ENCODE results near the gene ZNF618.

ZNF618 gene

DNA sequence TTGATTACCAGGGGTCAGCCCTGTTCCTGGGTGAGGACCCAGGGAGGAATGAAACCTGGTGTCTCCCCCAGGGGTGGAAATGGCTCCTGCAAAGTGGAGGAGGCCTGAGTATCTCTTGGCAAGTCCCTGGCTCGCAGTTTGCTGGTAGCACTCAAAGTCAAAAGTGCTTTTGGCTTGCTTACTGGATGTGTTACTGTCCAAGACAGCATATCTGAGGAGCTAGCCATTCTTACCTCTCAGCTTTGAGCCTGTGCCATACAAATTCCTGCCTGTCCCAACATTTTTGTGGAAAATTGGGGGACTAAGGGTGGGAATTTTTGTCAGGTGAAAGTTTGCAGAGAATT, 9.9 kb downstream of the ZNF618 start:
- DNase-seq, result no peak

DNA sequence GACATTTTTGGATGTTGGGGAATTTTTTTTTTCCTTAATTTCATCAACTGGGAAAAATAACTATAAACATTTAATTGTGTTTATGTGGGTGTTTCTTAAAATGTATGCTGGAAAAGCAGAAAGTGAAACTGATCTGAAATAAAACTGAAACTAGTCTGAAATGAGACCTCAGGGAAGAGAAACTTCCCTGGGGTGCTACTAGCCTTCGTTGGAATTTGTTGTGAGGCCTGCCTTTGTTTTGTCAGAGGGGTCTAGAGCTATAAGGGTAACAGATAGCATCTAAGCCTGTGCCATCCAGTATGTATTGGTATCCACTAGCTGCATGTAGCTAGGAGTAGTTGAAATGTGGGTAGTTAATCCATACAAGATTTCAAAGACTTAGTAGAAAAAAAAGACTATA, 10.4 kb downstream of the ZNF618 start:
- DNase-seq, result no peak

DNA sequence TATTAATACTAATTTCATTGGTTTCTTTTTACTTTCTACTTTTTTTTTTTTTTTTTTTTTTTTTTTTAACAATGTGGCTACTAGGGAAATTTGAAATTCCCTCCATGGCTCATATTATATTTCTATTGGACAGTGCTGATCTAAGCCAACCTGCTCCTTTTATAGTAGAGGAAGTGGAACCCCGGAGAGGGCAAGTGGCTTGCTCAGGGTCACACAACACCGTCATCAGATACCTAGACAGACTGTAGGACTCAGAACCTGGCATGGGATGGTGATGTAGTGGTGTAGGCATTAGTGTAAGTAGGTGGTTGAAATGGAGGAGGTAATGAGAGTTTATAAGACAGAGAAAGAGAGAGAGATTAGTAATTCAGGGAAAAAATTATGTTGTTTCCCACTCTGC, 10.8 kb downstream of the ZNF618 start:
- DNase-seq, result no peak

DNA sequence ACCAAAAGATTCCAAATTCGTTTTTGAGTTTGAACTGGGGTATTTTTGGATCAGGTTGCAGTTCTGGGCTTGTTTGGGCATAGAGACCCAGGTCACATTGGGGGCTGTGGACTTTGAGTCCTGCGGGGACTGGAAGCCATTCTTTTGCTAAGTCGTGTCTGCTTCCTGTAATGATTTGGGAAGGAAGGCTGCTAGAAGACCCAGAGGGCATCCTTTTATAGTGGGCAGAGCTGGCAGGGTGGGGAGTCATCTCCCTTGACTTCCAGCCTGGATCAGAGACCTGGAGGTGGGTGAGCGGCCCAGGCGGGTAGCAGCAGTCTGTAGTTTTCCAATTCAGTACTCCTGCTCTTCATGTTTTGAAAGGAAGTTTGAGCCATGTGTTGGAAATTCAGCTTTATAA, 11.3 kb downstream of the ZNF618 start:
- DNase-seq, result no peak

DNA sequence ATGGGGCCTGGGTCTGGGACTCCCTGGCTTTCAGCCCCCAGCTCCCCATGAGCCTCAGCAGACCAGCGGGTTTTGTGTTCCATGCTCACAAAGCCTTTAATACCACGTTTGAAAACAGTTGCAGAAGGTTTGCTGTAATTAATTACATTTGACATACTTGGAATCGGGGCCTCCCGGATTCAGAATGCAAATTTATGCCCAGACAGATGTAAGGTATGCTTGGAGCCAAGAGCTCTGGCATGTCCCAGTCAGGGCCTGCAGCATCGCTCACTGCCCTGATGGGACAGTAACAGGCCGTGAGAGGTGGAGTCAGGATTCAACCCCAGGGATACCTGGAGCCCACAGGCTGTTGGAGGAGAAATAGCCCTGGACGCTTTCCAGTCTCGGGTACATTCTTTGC, 12.2 kb downstream of the ZNF618 start:
- no peak for DNase-seq

DNA sequence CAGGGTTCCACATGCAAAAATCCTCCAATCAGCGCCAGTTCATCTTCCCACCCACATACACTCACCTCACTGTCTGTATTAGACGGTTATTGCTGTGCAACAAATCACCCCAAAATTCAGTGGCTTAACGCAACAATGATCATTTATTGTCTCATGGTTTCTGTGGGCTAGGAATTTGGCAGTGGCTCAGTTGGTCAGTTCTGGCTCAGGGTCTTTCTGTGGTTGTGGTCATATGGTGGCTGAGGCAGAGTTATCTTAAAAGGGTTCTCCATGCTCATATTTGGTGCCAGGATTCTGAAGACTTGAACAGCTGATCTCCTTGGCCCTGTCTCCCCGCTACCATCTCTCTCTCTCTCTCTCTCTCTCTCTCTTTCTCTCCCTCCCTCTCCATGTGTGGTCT, 12.9 kb downstream of the ZNF618 start:
- DNase-seq, result no peak

DNA sequence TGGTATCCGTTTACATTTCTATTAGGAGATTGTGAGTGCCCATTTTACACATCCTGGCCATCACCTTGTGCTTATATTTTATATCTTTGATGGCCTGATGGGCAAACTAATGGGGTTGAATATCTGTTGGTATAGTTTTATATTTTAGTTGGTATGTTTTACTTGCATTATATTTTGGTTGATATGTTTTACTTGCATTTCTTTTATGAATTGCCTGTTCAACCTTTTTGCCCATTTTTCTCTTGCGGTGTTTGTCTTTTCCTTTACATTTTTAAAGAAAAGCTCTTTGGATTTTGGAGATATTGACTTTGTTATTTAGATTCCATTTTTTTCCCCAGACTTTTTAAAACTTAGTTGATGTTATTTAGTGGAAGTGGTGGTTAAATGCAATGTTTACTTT, 14.6 kb downstream of the ZNF618 start:
- no peak for DNase-seq

DNA sequence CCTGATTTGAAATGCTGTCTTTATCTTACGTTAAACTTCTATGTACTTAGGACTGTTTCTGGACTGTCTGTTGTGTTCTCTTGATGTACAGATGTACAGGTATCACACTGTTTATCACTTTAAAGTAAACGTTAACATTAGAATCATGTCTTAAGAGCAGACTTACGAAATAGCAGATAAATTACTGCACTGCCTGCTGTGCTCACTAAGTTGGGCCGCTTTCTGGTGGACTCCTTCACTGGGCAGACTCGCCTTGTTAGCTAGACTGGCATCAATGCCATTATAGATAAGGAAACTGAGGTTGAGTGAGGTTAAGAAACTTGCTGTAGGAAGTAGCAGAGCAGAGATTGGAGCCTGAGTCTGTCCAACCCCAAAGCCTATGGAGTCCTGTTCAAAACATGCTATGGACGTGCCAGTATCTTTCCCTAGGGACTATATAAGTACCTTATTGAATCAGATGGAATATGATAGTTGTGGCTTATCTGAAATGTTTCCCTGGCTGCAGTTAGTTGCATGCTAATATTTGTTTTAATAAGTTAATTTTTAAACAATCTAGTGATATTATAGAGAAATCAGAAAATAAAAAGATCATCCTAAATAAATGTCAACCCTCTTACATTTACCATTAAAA, 16.9 kb downstream of the ZNF618 start:
- DNase-seq, result no peak

DNA sequence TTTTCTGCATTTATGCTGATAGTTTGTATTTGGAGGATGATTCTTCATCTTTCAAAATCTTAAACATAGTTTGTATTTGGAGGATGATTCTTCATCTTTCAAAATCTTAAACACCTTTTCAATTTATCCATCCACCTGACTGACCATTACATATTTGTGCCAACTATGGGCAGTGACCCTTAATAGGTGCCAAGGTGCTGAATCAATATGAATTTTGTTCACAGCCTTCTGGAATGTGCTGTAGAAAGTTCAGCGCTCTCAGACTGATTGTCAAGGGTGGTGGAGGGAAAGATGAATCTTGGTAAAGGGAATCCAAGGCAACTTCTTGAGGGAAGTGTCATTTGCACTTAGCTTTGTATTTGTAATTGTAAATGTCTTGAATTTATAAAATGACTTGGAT, 18.1 kb downstream of the ZNF618 start:
- DNase-seq, result no peak

DNA sequence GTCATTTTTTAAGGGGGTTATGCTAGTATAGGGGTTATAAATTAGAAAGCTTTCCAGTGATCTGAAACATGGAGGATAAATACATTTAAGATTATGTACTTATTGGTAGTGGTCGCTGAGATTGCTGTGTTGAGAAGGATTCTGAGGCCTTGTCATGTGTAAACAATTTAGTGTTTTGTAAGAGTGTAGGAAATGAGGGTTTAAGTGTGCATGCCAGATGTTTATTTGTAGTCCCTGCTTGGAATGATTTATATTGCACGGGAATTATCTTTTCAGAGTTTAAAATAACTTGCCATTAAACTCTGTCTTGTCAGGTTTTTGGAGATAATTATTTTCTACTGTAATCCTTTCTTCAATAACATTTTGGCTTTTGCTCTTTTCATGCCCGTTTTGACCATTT, 19.4 kb downstream of the ZNF618 start:
- DNase-seq, result no peak

DNA sequence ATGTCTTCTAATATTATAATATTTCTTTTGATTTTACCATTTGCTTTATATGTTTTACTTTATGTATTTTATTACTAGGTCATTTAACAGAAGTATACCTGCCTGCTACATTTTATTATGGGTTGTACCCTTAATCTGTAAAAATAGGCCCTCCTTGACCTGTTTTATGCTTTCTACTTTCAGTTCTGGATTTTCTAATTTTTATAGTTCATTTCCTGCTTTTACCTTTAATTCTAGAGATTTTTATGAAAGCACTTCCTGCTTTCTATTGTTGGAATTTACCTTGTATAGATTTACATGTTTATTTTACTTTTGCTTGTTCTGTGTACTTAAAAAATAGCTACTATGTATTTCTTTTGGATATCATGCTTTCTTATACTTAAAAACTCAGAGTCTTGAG, 20.6 kb downstream of the ZNF618 start:
- no peak for DNase-seq

DNA sequence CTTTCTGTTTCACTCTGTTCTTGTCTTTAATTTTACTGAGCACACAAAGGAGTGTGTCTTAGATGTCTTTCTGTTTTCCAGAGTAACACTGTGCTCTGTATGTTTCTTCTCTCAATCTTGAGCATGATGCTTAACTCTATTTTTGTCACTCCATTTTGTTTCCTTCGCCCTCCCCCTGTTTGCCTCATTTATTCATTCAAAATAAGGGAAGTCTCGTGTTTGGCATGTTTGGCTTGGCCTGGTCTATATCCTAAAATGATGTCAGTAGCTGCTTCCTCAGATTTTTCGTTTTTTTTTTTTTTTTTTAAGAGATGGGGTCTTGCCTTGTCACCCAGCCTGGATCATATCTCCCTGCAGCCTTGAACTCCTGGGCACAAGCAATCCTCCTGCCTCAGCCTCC, 22.0 kb downstream of the ZNF618 start:
- DNase-seq, result no peak

DNA sequence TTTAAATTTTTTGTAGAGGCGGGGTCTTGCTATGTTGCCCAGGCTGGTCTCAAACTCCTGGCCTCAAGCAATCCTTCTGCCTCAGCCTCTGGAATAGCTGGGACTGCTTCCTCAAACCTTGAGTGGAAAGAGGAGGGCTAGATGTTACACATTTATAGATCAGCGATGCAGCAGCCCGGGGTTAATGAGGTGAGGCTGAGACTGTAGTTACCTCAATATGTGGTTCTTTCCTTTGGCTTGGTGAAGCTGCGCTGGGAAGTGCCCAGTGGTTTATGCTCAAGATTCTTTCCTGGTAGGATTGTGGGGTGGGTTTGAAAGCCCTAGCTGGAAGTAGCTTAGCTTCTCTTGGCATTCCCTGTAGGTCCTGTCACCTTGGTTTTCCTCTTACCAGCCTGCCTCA, 22.5 kb downstream of the ZNF618 start:
- DNase-seq, result no peak

DNA sequence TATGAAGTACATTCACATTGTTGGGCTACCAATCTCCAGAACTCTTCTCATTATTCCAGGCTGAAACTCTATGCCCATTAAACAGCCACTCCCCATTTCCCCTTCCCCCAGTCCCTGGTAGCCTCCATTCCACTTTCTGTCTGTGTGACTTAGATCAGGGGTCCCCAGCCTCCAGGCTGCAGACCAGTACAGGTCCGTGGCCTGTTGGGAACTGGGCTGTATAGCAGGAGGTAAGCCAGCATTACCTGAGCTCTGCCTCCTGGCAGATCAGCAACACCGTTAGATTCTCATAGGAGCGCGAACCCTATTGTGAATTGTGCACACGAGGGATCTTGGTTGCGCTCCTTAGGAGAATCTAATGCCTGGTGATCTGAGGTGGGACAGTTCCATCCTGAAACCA, 23.1 kb downstream of the ZNF618 start:
- DNase-seq, result no peak

DNA sequence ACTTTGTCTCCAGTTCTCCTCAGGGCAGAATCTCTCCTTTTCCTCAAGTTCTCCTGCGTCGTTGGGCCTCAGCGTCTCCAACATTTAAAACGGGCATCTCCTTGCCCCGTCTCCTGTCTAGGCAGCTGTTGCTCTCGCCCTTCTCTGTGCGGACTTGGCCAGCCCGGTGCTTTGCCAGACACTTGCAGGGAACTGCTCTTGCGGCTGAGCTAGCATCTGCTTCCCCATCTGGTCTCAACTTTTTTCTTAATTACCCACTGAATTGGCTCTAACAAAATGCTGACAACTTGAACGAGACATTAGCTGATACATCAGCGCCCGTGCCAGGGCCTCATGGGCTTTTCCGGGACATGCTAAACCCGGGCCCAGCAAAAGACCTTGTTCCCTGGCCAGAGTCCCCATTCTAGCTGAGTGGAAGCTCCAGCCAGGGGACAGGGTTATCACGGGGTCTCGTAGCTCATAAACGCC, 25.1 kb downstream of the ZNF618 start:
- no peak for DNase-seq

DNA sequence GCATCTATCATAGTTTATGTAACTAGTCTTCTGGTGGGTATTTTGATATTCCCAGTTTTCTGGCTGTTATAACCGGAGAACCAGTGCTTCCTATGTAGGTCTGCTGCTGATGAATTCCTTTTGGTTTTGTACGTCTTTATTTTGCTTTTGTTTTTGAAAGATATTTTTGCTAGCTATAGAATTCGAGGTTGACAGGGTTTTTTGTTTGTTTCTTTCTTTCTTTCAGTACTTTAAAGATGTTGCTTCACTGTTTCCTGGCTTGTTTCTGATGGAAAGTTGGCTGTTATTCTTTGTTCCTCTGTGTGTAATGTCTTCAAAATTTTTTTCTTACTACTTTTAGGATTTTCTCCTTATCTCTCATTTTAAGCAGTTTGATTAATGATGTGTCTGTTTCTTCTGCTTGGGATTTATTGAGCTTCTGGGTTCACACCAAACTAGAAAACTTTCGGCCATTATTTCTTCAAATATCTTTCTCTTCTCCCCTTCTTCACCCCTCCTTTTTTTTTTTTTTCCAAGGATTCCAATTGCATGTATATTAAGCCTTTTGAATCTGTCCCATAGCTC, 27.5 kb downstream of the ZNF618 start:
- DNase-seq, result no peak

DNA sequence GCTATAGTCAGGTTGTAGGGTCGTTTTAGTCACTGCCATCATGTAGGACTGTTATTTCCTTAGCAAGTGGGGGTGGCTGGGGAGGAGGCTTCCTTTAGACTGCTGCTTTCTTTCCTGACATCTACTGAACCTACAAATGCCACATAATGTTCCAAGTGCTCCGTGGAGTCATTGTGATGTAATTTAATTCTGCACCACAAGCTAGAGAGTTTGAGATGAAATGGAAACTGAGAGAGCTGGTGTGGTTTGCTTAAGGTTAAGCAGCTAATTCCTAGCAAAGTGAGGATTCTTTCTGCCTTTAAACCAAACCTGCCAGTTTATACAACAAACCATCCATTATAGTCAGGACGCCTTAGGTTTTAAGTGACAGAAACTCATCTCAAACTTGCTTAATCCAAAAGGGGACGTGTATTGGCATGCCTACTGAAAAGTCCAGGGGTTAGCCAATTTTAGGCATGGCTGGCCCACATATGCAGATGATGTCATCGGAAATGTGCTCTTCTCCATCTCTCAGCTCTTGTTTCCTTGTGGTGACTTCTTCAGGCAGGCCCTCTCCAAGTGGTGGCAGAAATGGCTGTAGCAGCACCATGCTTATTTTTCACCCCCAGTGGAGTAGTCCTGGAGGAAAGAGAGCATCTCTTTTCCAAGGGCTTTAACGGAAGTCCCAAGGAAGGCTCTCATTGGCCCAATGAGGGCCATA, 30.5 kb downstream of the ZNF618 start:
- DNase-seq, result no peak

DNA sequence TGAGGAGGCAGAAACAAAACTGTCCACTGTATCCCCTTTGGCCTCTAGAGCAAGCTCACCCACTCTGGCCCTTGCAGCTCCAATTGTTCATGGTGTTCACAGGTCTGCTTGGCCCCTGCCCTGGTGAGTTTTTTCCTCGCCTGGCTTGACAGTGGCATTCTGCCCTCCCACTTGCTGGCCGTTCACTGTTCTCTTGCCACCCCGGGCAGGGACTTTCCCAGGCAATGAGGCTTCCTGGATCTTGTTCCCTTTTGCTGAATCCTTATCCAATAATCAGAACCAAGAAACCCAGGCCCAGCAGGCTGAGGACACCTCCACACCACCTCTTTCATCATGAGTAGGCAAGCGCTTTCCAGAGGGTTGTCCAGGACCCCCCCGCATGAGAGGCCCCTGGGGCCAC, 31.2 kb downstream of the ZNF618 start:
- no peak for DNase-seq

DNA sequence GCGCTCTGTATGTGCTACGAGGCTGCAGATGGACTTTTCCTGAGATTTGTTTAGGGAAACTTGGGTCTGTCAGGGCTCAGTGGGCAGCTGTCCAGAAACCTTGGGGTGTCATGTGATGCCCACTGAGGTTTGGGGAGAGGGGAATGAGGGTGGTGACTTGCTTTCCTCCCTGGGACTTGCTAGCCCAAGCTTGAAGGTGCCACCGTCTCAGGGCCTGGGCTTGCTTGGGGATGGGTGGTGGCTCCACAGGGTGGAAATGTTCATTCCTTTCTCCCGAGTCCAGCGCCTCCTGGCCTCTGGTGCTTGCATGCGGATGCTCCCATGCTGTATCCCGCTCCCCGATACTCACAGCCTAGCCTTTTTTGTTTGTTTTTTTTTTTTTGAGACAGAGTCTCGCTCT, 33.3 kb downstream of the ZNF618 start:
- no peak for DNase-seq

DNA sequence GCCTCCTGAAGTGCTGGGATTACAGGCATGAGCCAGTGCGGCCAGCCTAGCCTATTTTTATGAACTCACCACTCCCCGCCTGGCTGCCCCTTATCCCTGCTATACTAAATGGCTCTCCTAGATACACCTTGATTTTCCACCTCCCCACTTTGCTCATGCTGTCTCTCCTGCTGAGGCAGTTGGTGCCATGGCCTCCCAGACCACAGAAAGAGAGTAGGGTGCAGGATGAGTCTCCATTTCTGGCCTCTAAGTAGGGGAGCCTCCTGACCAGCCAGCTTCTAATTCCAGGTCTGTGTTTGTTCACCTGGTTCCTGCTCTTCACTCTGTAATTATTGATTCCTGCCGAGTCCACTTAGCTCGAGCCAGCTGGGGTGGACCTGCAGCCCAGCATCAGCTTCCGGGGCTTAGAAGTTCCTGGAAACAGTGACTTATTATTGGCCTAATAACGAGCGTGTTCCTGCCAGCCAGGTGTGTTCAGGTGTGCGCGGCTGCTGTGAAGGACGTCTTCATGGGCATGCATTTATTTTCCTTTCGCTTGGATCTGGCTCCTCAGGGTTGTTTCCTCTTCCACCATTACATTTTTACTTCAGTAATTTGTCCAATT, 34.0 kb downstream of the ZNF618 start:
- no peak for DNase-seq

DNA sequence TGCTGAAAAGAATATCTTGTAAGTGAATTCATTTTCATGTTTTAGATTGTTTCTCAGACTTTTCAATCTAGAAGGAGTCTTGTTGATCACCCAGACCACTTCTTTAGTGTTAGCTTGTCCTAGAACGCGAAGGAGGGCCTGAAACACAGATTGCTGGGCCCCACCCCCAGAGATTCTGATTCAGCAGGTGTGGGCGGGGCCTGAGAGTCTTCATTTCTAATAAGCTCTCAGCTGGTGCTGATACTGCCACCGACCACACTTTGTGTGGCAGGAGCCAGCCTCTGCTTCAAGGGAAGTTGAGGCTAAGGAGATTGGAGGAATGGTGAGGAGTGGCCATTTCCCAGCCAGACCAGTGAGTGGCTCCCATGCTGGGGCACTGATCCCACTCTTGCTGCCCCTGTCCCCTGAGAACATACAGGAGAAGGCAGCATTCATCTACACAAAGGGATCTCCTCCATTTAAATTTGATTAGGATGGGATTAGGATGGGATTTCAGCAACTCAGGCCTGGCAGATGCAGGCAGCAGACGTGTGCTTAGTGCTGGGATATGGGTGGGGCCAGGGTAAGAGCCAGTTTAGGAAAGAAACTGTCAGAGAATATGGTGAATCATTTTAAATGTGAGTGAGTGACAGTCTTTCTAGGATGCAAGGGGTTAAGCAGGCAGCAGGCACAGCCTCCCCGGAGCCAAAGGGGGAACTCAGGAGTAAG, 35.9 kb downstream of the ZNF618 start:
- no peak for DNase-seq

DNA sequence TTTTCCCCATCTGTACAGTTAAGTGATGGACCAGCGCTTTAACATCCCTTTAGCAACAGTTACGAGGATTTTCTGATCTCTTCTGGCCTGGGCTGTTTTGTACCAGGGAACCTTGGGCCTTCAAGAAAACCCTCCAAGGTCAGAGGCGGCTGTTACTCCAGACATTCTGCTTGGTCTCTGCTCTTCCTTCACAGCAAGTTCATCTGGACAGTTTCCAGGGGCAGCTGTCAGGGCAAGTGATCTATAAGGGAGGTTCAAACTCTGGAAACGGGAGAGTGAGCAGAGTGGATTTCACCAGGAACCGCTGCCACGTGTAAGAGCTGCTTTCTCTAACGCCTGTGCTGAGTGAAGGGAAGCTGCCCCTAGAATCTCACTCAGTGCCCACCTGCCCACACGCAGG, 36.7 kb downstream of the ZNF618 start:
- DNase-seq, result no peak

DNA sequence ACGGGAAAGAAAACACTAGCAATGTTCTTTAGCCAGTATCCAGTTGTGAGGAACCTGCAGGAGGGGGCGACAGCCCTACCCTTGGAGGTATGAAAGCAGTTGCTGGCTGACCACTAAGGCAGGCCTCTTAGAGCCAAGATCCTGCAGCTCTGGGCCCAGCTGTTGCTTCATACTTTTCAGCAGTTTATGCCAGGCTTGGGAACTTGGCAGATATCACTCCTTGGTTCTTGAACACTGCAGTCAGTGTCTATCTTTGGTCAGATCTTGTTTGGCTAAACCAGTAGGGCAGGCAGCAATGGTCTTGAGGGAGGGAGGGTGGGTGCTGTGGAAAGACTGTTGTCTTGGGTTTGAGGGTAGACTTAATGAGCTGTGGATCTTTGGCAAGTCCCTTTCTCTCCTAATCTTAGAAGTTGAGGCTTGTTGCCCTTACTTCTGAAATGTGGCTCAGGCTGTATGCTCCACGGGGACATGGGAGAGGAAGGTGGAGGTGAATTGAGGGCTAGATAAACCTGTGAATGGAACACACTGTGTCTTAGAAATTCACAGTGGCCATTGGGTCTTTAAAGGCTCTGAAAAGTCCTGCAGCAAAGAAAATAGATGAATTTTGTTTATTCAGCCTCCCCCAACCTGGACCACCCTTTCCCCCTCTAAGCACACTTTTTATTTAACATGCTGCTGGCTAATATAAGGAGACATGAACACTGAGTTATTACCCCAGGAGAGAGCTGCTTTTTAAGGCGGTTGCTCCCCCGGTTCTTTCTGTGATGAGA, 37.5 kb downstream of the ZNF618 start:
- DNase-seq, result no peak

All from activated T-cell treated with anti-CD3 and anti-CD28 coated beads, Interleukin-2, amount 50 U/mL, for 48 hours (primary cell).